ENCODE data around the gene LENG8. TPM values are rescaled to one million over a fixed set of nuclear protein-coding genes. Genes with fewer than 3 reads are reported as not detected.

Gene LENG8
- total RNA-seq, 1 experiment from 2014 or later = 196 TPM

DNA sequence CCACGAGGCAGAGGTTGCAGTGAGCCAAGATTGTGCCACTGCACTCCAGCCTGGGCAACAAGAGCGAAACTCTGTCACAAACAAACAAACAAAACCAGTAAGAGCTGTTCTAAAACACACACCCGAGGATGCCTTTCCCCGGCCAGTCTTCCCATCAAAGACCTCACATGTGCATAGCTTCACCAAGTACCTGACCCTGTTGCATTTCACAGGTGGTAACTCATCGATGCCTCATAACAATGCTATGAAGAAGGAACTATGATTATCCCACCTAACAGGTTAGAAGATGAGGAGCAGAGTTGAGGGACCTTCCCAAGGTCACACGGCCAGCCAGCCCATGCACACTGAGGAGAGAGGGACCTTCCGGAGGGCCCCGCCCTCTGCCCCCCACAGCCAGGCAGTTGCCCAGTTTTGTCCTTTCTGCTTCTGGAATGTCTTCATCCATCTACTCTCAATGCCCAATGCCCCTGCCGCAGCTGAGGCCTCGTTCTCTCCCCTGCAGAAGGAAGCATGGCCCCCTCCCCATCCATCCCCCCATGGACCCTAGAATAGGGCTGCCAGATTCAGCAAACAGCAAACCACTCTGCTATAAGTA is 16.8 kb upstream of the LENG8 start:
- BruUV-seq (replicated peaks) = no TSS peak
- Histone ChIP-seq H3K4me1 (ENCODE audit: control insufficient read depth in 1 of 2, insufficient read depth in 2 of 2, low read length in 2 of 2) (peaks cover 29 to 36% of the 10 kb centered on the region in 2 experiments), H4K20me1 (ENCODE audit: insufficient read depth) (no peaks in the 10 kb centered on the region), H3K9me2 (ENCODE audit: insufficient read depth) (no peaks in the 10 kb centered on the region), H3K27me3 (ENCODE audit: insufficient read depth, low read length) (no peaks in the 10 kb centered on the region), H3K9ac (ENCODE audit: low read length) (peak overlapping the region; percentile 62), H3K27ac (ENCODE audit: low read depth, low read length) (peak overlapping the region; percentile 60), H3K36me3 (ENCODE audit: control insufficient read depth in 1 of 2, insufficient read depth in 2 of 2, low read length in 2 of 2) (no peaks in the 10 kb centered on the region), H2AFZ (ENCODE audit: low read depth, low read length, poor library complexity, severe bottlenecking) (no peak overlapping the region), H3K79me2 (ENCODE audit: insufficient read depth, low read length) (no peaks in the 10 kb centered on the region), H3K9me3 (ENCODE audit: control insufficient read depth in 1 of 2, insufficient read depth in 1 of 2, low read depth in 1 of 2, low read length in 2 of 2) (no peaks in the 10 kb centered on the region), H3K4me3 (replicated peaks in 1 of 2; ENCODE audit: low read depth in 1 of 2, low read length in 2 of 2) (peak overlapping the region in 1 of 2 experiments; percentile 46; a peak in 2 of 4 replicates), H3K4me2 (ENCODE audit: low read length) (peak overlapping the region; percentile 88)
- DNase-seq (ENCODE audit: low read depth, low spot score) = peak; percentile 73
- RAD21 ChIA-PET (ENCODE audit: low non-redundant PET in 1 of 2, low total read pairs in 2 of 2, uncharacterized antibody in 2 of 2, unreplicated experiment in 2 of 2) = no interaction called here
- CTCF ChIA-PET = interaction anchor here (0.7 to 1.1 kb wide), 3 partner anchors 9 to 45 kb away, joined by 3 read pairs; no protein-coding TSS in a partner anchor
- intact Hi-C loops (cut with micrococcal nuclease) = no loop called here
- POLR2A ChIA-PET = interaction anchor here (0.9 to 1.2 kb wide), 2 partner anchors 16 to 32 kb away, joined by 3 to 6 read pairs; partner anchors contain the start of genes LENG8 and LENG9
- TF ChIP-seq SP1 (IDR thresholded peaks at IDR 0.05; ENCODE audit: low read depth) (peak; percentile 75; the same call in 1 of the 2 replicates), ZFX (IDR thresholded peaks at IDR 0.05) (no peak), ZNF274 (IDR thresholded peaks at IDR 0.05; ENCODE audit: low read depth, low read length) (no peak), EGR1 (IDR thresholded peaks at IDR 0.05; ENCODE audit: low read depth) (no peak), CBX3 (IDR thresholded peaks at IDR 0.05; ENCODE audit: low read depth) (0 out of 2 replicates have a peak, but pooled peaks have one; percentile 9), SRF (IDR thresholded peaks at IDR 0.05; ENCODE audit: low read depth) (no peak), FOSL1 (IDR thresholded peaks at IDR 0.05; ENCODE audit: low read depth) (peak; percentile 79; the same call in 1 of the 2 replicates), RAD21 (IDR thresholded peaks at IDR 0.05; ENCODE audit: low read depth) (no peak), JUND (IDR thresholded peaks at IDR 0.05) (peak; percentile 65)
- TF ChIP-seq, protein P1, sequence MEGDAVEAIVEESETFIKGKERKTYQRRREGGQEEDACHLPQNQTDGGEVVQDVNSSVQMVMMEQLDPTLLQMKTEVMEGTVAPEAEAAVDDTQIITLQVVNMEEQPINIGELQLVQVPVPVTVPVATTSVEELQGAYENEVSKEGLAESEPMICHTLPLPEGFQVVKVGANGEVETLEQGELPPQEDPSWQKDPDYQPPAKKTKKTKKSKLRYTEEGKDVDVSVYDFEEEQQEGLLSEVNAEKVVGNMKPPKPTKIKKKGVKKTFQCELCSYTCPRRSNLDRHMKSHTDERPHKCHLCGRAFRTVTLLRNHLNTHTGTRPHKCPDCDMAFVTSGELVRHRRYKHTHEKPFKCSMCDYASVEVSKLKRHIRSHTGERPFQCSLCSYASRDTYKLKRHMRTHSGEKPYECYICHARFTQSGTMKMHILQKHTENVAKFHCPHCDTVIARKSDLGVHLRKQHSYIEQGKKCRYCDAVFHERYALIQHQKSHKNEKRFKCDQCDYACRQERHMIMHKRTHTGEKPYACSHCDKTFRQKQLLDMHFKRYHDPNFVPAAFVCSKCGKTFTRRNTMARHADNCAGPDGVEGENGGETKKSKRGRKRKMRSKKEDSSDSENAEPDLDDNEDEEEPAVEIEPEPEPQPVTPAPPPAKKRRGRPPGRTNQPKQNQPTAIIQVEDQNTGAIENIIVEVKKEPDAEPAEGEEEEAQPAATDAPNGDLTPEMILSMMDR (IDR thresholded peaks at IDR 0.05 in 2 of 3, conservative IDR thresholded peaks at IDR 0.05 in 1 of 3; ENCODE audit: borderline replicate concordance in 1 of 3, insufficient read depth in 1 of 3, low read depth in 2 of 3, low read length in 2 of 3) = no peak
- TF ChIP-seq, protein P2, sequence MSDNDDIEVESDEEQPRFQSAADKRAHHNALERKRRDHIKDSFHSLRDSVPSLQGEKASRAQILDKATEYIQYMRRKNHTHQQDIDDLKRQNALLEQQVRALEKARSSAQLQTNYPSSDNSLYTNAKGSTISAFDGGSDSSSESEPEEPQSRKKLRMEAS (IDR thresholded peaks at IDR 0.05) = peak; percentile 82
- TF ChIP-seq, protein P3, sequence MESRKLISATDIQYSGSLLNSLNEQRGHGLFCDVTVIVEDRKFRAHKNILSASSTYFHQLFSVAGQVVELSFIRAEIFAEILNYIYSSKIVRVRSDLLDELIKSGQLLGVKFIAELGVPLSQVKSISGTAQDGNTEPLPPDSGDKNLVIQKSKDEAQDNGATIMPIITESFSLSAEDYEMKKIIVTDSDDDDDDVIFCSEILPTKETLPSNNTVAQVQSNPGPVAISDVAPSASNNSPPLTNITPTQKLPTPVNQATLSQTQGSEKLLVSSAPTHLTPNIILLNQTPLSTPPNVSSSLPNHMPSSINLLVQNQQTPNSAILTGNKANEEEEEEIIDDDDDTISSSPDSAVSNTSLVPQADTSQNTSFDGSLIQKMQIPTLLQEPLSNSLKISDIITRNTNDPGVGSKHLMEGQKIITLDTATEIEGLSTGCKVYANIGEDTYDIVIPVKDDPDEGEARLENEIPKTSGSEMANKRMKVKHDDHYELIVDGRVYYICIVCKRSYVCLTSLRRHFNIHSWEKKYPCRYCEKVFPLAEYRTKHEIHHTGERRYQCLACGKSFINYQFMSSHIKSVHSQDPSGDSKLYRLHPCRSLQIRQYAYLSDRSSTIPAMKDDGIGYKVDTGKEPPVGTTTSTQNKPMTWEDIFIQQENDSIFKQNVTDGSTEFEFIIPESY (IDR thresholded peaks at IDR 0.05; ENCODE audit: extremely low read depth, insufficient replicate concordance, low read length) = no peak
- ATAC-seq = peak; percentile 52

Data from HCT116 (cell line).